GM23338 (cell line): ENCODE measurements around the gene WT1. TPM values are rescaled to one million over a fixed set of nuclear protein-coding genes. Genes with fewer than 3 reads are reported as not detected.

ENCODE experiments used
- ATAC-seq: fragments of 200-7000 bp; cut with Tn5 transposase; 3 replicates; pipeline ENCODE4 v1.9.1; 2020
- DNase-seq: peaks from one replicate; pipeline ENCODE4 v3.0.0-alpha.2; 2015; ENCODE audit warnings: low spot score
- H2AFZ ChIP-seq: fragments of 200-600 bp; sonication (generic); 2 replicates; pipeline ENCODE4 v1.8.0; 2016; ENCODE audit warnings: antibody characterized with exemption, mild to moderate bottlenecking, moderate library complexity
- H3F3A ChIP-seq: fragments of 200-600 bp; sonication (generic); replicated peaks from 2 replicates; pipeline ENCODE4 v1.8.0; 2017; ENCODE audit warnings: antibody characterized with exemption, mixed run types, low read depth
- H3K27ac ChIP-seq: fragments of 200-600 bp; sonication (generic); 2 replicates; pipeline ENCODE4 v1.6.1; 2016; ENCODE audit warnings: low read depth
- H3K27me3 ChIP-seq: fragments of 200-600 bp; sonication (generic); 2 replicates; pipeline ENCODE4 v1.8.0; 2016; ENCODE audit warnings: mild to moderate bottlenecking, mixed run types, moderate library complexity; ENCODE audit not compliant: insufficient read depth
- H3K36me3 ChIP-seq: fragments of 200-600 bp; sonication (generic); 2 replicates; pipeline ENCODE4 v1.8.0; 2016; ENCODE audit warnings: mild to moderate bottlenecking; ENCODE audit not compliant: insufficient read depth
- H3K4me1 ChIP-seq: fragments of 200-600 bp; sonication (generic); 2 replicates; pipeline ENCODE4 v1.8.0; 2016; ENCODE audit warnings: mild to moderate bottlenecking, moderate library complexity; ENCODE audit not compliant: insufficient read depth
- H3K4me2 ChIP-seq: fragments of 200-600 bp; sonication (generic); 2 replicates; pipeline ENCODE4 v1.7.1; 2017; ENCODE audit warnings: mixed run types
- H3K4me3 ChIP-seq: fragments of 200-600 bp; sonication (generic); 2 replicates; pipeline ENCODE4 v1.6.1; 2016; ENCODE audit warnings: mixed run types
- H3K79me2 ChIP-seq: fragments of 200-600 bp; sonication (generic); replicated peaks from 2 replicates; pipeline ENCODE4 v1.8.0; 2017; ENCODE audit warnings: mild to moderate bottlenecking; ENCODE audit not compliant: insufficient read depth
- H3K9me2 ChIP-seq: fragments of 200-600 bp; sonication (generic); 2 replicates; pipeline ENCODE4 v1.8.0; 2017; ENCODE audit not compliant: insufficient read depth
- H4K20me1 ChIP-seq: fragments of 200-600 bp; sonication (generic); replicated peaks from 2 replicates; pipeline ENCODE4 v1.8.0; 2017; ENCODE audit warnings: mild to moderate bottlenecking; ENCODE audit not compliant: insufficient read depth
- H3K27ac Mint-ChIP-seq: 2 replicates; pipeline ENCODE4 v1.8.0; 2020; ENCODE audit warnings: inconsistent platforms, mild to moderate bottlenecking, moderate library complexity, mixed read lengths
- H3K27me3 Mint-ChIP-seq: 3 replicates; pipeline ENCODE4 v1.8.0; 2022; ENCODE audit warnings: low read depth, mild to moderate bottlenecking, moderate library complexity, mixed read lengths, inconsistent platforms; ENCODE audit not compliant: insufficient read depth, poor library complexity
- H3K36me3 Mint-ChIP-seq: 3 replicates; pipeline ENCODE4 v1.8.0; 2021; ENCODE audit warnings: low read depth, mild to moderate bottlenecking, inconsistent platforms, moderate library complexity, mixed read lengths
- H3K4me1 Mint-ChIP-seq: 3 replicates; pipeline ENCODE4 v1.8.0; 2020; ENCODE audit warnings: mild to moderate bottlenecking, inconsistent platforms, mixed read lengths
- H3K4me3 Mint-ChIP-seq: 3 replicates; pipeline ENCODE4 v1.8.0; 2021; ENCODE audit warnings: moderate library complexity, mild to moderate bottlenecking, inconsistent platforms, mixed read lengths
- H3K9me3 Mint-ChIP-seq: 3 replicates; pipeline ENCODE4 v1.8.0; 2020; ENCODE audit warnings: moderate library complexity, mild to moderate bottlenecking, inconsistent platforms, mixed read lengths
- CREB1 ChIP-seq: fragments of 250-450 bp; sonication (Bioruptor Pico); IDR thresholded peaks from 2 replicates; pipeline ENCODE4 v1.5.0; 2020; ENCODE audit warnings: low read depth, mild to moderate bottlenecking, moderate library complexity
- EZH2 ChIP-seq: fragments of 200-600 bp; sonication (generic); IDR thresholded peaks from one replicate; pipeline ENCODE4 v1.8.0; 2017; ENCODE audit warnings: antibody characterized with exemption, mild to moderate bottlenecking, low read depth; ENCODE audit not compliant: unreplicated experiment
- EZH2phosphoT487 ChIP-seq: fragments of 200-600 bp; sonication (generic); IDR thresholded peaks from one replicate; pipeline ENCODE4 v1.8.1; 2018; ENCODE audit warnings: antibody characterized with exemption; ENCODE audit not compliant: unreplicated experiment
- JUNB ChIP-seq: IDR thresholded peaks from one replicate; pipeline ENCODE4 v1.6.1; 2016; ENCODE audit warnings: antibody characterized with exemption; ENCODE audit not compliant: unreplicated experiment
- POLR2AphosphoS5 ChIP-seq: IDR thresholded peaks from 2 replicates; pipeline ENCODE4 v1.6.1; 2016; ENCODE audit warnings: antibody characterized with exemption, low read depth
- STAT1 ChIP-seq: IDR thresholded peaks from one replicate; pipeline ENCODE4 v1.6.1; 2016; ENCODE audit warnings: antibody characterized with exemption; ENCODE audit not compliant: unreplicated experiment
- ZNF114 ChIP-seq: fragments of 250-450 bp; sonication (Bioruptor Pico); IDR thresholded peaks from 2 replicates; pipeline ENCODE4 v1.5.0; 2020; ENCODE audit warnings: mild to moderate bottlenecking, moderate library complexity
- polyA plus RNA-seq: library from polyadenylated mRNA; unstranded; fragments of >200 nt; fragmentation: Nextera tagmentation; extraction: Ambion mirVana; gene quantifications from 2 replicates; pipeline ENCODE4 v1.2.1, GENCODE V29; 2016
- total RNA-seq: library from RNA; depleted of rRNA; stranded (reverse); fragments of >200 nt; shearing (Covaris generic); gene quantifications from 2 replicates; pipeline ENCODE4 v1.2.3, GENCODE V29; 2014
- TF ChIP-seq, protein P1 (sequence below): IDR thresholded peaks from one replicate; pipeline ENCODE4 v1.6.1; 2018; ENCODE audit warnings: antibody characterized with exemption; ENCODE audit not compliant: unreplicated experiment
- TF ChIP-seq, protein P2 (sequence below), 2 experiments: fragments of 200-600 bp in 1 of 2; sonication (generic) in 1 of 2; conservative IDR thresholded peaks; 2 replicates each; pipeline versions ENCODE4 v1.5.1 to v1.6.1; 2016 to 2017; ENCODE audit warnings: antibody characterized with exemption in 2 of 2, low read depth in 2 of 2, mild to moderate bottlenecking in 2 of 2, moderate library complexity in 1 of 2
- TF ChIP-seq, protein P3 (sequence below): IDR thresholded peaks from 2 replicates; pipeline ENCODE4 v1.6.1; 2016; ENCODE audit warnings: antibody characterized with exemption

WT1 gene
- total and polyA plus RNA-seq, 2 experiments from 2014 or later = 0.21 TPM; not detected in 1

- Histone ChIP-seq H3K4me1 (peaks cover 9% of the 10 kb centered on the region; the same call in 1 of the 2 replicates), H3K36me3 (no peaks in the 10 kb centered on the region), H4K20me1 (no peaks in the 10 kb centered on the region), H3K27me3 (0 out of 2 replicates have a peak, but pooled peaks cover 3% of the 10 kb centered on the region), H3K9me2 (no peaks in the 10 kb centered on the region), H3F3A (no peaks in the 10 kb centered on the region), H3K4me3 (no peak overlapping the region), H3K27ac (no peak overlapping the region), H3K79me2 (no peaks in the 10 kb centered on the region), H2AFZ (no peak overlapping the region), H3K4me2 (no peak overlapping the region)
- Mint-ChIP-seq H3K4me1 (peaks cover 14% of the 10 kb centered on the region; the same call in 2 of the 3 replicates), H3K36me3 (no peaks in the 10 kb centered on the region), H3K4me3 (no peak overlapping the region), H3K9me3 (no peaks in the 10 kb centered on the region), H3K27ac (no peak overlapping the region), H3K27me3 (peaks cover 4% of the 10 kb centered on the region)
- ATAC-seq (no peak), DNase-seq (no peak)
- TF ChIP-seq STAT1 = no peak
- TF ChIP-seq, protein P1, sequence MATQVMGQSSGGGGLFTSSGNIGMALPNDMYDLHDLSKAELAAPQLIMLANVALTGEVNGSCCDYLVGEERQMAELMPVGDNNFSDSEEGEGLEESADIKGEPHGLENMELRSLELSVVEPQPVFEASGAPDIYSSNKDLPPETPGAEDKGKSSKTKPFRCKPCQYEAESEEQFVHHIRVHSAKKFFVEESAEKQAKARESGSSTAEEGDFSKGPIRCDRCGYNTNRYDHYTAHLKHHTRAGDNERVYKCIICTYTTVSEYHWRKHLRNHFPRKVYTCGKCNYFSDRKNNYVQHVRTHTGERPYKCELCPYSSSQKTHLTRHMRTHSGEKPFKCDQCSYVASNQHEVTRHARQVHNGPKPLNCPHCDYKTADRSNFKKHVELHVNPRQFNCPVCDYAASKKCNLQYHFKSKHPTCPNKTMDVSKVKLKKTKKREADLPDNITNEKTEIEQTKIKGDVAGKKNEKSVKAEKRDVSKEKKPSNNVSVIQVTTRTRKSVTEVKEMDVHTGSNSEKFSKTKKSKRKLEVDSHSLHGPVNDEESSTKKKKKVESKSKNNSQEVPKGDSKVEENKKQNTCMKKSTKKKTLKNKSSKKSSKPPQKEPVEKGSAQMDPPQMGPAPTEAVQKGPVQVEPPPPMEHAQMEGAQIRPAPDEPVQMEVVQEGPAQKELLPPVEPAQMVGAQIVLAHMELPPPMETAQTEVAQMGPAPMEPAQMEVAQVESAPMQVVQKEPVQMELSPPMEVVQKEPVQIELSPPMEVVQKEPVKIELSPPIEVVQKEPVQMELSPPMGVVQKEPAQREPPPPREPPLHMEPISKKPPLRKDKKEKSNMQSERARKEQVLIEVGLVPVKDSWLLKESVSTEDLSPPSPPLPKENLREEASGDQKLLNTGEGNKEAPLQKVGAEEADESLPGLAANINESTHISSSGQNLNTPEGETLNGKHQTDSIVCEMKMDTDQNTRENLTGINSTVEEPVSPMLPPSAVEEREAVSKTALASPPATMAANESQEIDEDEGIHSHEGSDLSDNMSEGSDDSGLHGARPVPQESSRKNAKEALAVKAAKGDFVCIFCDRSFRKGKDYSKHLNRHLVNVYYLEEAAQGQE = no peak
Measured at GRCh38 chr11:32390712-32391111, 44.6 kb downstream of the WT1 start.

DNA sequence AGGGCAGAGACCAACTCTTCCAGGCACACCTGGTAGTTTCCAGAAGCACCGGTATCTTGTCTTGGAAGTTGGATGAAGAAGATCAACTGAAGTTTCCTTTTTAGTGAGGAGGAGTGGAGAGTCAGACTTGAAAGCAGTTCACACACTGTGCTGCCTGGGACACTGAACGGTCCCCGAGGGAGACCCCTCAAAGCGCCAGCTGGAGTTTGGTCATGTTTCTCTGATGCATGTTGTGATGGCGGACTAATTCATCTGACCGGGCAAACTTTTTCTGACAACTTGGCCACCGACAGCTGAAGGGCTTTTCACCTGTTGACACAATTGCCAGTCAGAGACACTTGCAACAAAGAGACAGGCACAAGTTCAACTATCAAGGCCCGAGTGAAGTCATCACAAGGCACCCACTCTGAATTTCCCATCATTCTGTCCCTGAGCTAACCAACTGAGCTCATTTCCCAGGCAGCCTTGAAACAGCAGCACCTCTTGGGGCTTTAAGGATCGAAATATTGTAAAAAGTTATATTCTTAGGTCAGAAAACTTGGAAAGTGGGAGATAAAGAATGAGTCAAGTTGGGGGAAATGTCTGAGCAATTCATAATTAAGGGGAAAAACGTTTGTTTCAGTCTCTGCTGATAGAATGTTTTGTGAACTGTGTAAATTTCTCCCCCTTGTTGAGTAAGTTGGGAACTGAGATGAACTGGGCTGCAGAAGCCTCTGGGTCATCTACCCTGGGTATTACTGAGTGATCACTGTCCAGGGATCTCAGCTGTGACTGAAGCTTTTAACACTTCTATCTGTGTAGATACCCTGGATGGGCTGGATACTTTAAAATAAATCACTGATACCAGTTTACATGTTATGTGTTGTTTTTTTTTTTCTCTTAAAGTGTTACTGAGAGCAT is 46.2 kb downstream of the WT1 start:
- Histone ChIP-seq H3K4me3 (no peak overlapping the region), H2AFZ (peak overlapping the region; percentile 18; the same call in 1 of the 2 replicates), H3K4me2 (no peak overlapping the region), H3F3A (no peaks in the 10 kb centered on the region), H3K36me3 (no peaks in the 10 kb centered on the region), H3K79me2 (no peaks in the 10 kb centered on the region), H3K9me2 (no peaks in the 10 kb centered on the region), H3K4me1 (peaks cover 9% of the 10 kb centered on the region; the same call in 1 of the 2 replicates), H4K20me1 (no peaks in the 10 kb centered on the region), H3K27ac (no peak overlapping the region), H3K27me3 (0 out of 2 replicates have a peak, but pooled peaks cover 3% of the 10 kb centered on the region)
- H3K27me3 Mint-ChIP-seq = peaks cover 2% of the 10 kb centered on the region
- no peaks in the 10 kb centered on the region for H3K9me3 Mint-ChIP-seq
- H3K4me3 Mint-ChIP-seq = no peak overlapping the region
- no peak overlapping the region for H3K27ac Mint-ChIP-seq
- H3K36me3 Mint-ChIP-seq = no peaks in the 10 kb centered on the region
- ATAC-seq (no peak), DNase-seq (no peak)
- H3K4me1 Mint-ChIP-seq = peaks cover 12% of the 10 kb centered on the region; the same call in 2 of the 3 replicates
- no peak for TF ChIP-seq POLR2AphosphoS5
- no peak for TF ChIP-seq STAT1
- no peak for TF ChIP-seq EZH2
- TF ChIP-seq EZH2phosphoT487 = no peak
- TF ChIP-seq, protein P2, sequence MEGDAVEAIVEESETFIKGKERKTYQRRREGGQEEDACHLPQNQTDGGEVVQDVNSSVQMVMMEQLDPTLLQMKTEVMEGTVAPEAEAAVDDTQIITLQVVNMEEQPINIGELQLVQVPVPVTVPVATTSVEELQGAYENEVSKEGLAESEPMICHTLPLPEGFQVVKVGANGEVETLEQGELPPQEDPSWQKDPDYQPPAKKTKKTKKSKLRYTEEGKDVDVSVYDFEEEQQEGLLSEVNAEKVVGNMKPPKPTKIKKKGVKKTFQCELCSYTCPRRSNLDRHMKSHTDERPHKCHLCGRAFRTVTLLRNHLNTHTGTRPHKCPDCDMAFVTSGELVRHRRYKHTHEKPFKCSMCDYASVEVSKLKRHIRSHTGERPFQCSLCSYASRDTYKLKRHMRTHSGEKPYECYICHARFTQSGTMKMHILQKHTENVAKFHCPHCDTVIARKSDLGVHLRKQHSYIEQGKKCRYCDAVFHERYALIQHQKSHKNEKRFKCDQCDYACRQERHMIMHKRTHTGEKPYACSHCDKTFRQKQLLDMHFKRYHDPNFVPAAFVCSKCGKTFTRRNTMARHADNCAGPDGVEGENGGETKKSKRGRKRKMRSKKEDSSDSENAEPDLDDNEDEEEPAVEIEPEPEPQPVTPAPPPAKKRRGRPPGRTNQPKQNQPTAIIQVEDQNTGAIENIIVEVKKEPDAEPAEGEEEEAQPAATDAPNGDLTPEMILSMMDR (conservative IDR thresholded peaks at IDR 0.05; ENCODE audit: low read depth in 2 of 2) = no peak
- TF ChIP-seq, protein P1 = no peak
- no peak for TF ChIP-seq JUNB
- TF ChIP-seq ZNF114 (CRISPR knock-in tag) = no peak
- no peak for TF ChIP-seq CREB1 (CRISPR knock-in tag)
- TF ChIP-seq, protein P3, sequence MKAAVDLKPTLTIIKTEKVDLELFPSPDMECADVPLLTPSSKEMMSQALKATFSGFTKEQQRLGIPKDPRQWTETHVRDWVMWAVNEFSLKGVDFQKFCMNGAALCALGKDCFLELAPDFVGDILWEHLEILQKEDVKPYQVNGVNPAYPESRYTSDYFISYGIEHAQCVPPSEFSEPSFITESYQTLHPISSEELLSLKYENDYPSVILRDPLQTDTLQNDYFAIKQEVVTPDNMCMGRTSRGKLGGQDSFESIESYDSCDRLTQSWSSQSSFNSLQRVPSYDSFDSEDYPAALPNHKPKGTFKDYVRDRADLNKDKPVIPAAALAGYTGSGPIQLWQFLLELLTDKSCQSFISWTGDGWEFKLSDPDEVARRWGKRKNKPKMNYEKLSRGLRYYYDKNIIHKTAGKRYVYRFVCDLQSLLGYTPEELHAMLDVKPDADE = no peak
